ENCODE measurements around the gene SPINT2. TPM values are rescaled to one million over a fixed set of nuclear protein-coding genes. Genes with fewer than 3 reads are reported as not detected.

The SPINT2 gene
- total RNA-seq, 1 experiment from 2014 or later, result 442 TPM

DNA sequence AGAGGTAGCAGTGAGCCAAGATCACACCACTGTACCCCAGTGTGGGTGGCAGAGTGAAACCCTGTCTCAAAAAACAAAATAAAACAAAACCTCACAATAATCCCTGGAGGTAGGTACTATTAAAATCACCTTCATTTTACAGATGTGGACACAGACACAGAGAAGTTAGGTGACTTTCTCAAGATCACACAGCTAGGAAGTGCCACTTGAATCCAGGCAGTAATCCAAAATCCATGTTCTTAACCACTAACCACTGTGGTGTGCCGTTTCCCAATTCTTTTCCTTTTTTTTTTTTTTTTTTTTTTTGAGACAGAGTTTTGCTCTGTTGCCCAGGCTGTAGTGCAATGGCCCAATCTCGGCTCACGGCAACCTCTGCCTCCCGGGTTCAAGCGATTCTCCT is 17.2 kb upstream of the SPINT2 start:
- POLR2A ChIA-PET (ENCODE audit: unreplicated experiment), result no interaction called here
- Histone ChIP-seq H3K27ac (ENCODE audit: low read length) (no peak overlapping the region), H3F3A (ENCODE audit: low read length, unreplicated experiment) (no peaks in the 10 kb centered on the region), H3K79me2 (ENCODE audit: low read length) (no peaks in the 10 kb centered on the region), H2AFZ (ENCODE audit: low read length) (no peak overlapping the region), H3K4me2 (ENCODE audit: low read length) (no peak overlapping the region), H4K20me1 (ENCODE audit: low read length) (no peaks in the 10 kb centered on the region), H3K9me2 (replicated peaks; ENCODE audit: low read length) (no peaks in the 10 kb centered on the region), H3K9ac (ENCODE audit: low read length) (no peak overlapping the region), H3K27me3 (ENCODE audit: low read length) (no peaks in the 10 kb centered on the region), H3K36me3 (ENCODE audit: low read depth, low read length) (no peaks in the 10 kb centered on the region), H3K4me3 (ENCODE audit: low read length) (no peak overlapping the region), H3K9me3 (ENCODE audit: low read length) (no peaks in the 10 kb centered on the region), H3K4me1 (ENCODE audit: insufficient read depth, low read length) (peaks cover 4% of the 10 kb centered on the region; the same call in 1 of the 2 replicates)
- no peak for ATAC-seq
- no TSS peak for BruUV-seq (replicated peaks)
- no peak for TF ChIP-seq EZH2phosphoT487 (IDR thresholded peaks at IDR 0.05; ENCODE audit: borderline replicate concordance, low read length)
- TF ChIP-seq, protein P1, sequence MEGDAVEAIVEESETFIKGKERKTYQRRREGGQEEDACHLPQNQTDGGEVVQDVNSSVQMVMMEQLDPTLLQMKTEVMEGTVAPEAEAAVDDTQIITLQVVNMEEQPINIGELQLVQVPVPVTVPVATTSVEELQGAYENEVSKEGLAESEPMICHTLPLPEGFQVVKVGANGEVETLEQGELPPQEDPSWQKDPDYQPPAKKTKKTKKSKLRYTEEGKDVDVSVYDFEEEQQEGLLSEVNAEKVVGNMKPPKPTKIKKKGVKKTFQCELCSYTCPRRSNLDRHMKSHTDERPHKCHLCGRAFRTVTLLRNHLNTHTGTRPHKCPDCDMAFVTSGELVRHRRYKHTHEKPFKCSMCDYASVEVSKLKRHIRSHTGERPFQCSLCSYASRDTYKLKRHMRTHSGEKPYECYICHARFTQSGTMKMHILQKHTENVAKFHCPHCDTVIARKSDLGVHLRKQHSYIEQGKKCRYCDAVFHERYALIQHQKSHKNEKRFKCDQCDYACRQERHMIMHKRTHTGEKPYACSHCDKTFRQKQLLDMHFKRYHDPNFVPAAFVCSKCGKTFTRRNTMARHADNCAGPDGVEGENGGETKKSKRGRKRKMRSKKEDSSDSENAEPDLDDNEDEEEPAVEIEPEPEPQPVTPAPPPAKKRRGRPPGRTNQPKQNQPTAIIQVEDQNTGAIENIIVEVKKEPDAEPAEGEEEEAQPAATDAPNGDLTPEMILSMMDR (conservative IDR thresholded peaks at IDR 0.05; ENCODE audit: low read depth, low read length), result no peak
- TF ChIP-seq EZH2 (IDR thresholded peaks at IDR 0.05; ENCODE audit: low read length, unreplicated experiment), result no peak
- intact Hi-C loops (cut with micrococcal nuclease), result loop anchor here (10.0 kb wide), 1 partner anchor 48 kb away; no protein-coding TSS in a partner anchor
- CTCF ChIA-PET, result no interaction called here
- no peak for DNase-seq

DNA sequence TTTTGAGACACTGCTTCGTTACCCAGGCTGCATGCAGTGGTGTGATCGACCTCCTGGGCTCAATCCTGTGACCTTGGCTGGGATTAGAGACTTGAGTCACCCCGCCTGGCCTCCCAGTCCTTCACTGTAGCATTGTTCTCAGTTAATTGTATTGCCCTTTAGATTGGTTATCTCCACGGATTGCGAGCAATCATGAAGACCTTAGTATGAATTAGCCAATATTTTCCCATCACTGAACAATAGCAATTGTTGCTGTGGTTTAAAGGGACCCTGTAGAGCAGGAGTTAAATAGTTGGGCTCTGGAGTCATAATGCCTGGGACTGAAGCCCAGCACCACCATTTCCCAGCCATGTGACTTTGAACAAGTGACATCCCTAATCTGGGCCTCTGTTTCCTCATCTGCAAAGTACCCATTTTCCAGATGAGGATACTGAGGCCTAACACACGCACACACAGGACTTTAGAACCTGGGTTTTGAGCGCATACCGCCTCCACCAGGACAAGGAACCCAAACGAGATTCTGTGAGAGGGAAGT is 16.6 kb upstream of the SPINT2 start:
- Histone ChIP-seq H2AFZ (ENCODE audit: low read length) (no peak overlapping the region), H3K9ac (ENCODE audit: low read length) (no peak overlapping the region), H3K79me2 (ENCODE audit: low read length) (no peaks in the 10 kb centered on the region), H4K20me1 (ENCODE audit: low read length) (no peaks in the 10 kb centered on the region), H3K9me3 (ENCODE audit: low read length) (no peaks in the 10 kb centered on the region), H3K36me3 (ENCODE audit: low read depth, low read length) (no peaks in the 10 kb centered on the region), H3F3A (ENCODE audit: low read length, unreplicated experiment) (no peaks in the 10 kb centered on the region), H3K27me3 (ENCODE audit: low read length) (no peaks in the 10 kb centered on the region), H3K4me3 (ENCODE audit: low read length) (no peak overlapping the region), H3K4me1 (ENCODE audit: insufficient read depth, low read length) (peaks cover 4% of the 10 kb centered on the region; the same call in 1 of the 2 replicates), H3K27ac (ENCODE audit: low read length) (no peak overlapping the region), H3K9me2 (replicated peaks; ENCODE audit: low read length) (no peaks in the 10 kb centered on the region), H3K4me2 (ENCODE audit: low read length) (no peak overlapping the region)
- no peak for TF ChIP-seq EZH2 (IDR thresholded peaks at IDR 0.05; ENCODE audit: low read length, unreplicated experiment)
- TF ChIP-seq, protein P1 (conservative IDR thresholded peaks at IDR 0.05; ENCODE audit: low read depth, low read length), result no peak
- TF ChIP-seq EZH2phosphoT487 (IDR thresholded peaks at IDR 0.05; ENCODE audit: borderline replicate concordance, low read length), result no peak
- CTCF ChIA-PET, result no interaction called here
- DNase-seq (no peak), ATAC-seq (no peak)
- no TSS peak for BruUV-seq (replicated peaks)
- intact Hi-C loops (cut with micrococcal nuclease), result loop anchor here (10.0 kb wide), 1 partner anchor 47 kb away; no protein-coding TSS in a partner anchor
- POLR2A ChIA-PET (ENCODE audit: unreplicated experiment), result no interaction called here

DNA sequence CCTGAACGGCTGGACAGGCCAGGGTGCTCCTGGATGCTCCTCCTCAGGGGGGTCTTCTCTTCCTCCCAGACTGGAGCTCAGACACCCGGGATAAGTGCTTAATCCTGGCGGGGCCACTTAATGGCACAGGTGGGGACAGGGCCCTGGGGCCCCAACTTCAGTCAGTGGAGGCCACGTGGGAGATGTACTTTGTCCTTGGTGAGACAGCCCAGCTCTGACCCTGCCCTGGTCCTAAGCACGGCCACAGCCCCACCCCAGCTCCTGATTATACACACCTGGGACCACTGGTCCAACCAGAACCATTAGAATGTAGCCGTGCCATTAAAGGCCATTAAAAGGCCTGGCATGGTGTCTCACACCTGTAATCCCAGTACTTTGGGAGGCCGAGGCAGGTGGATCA is 16.0 kb upstream of the SPINT2 start:
- Histone ChIP-seq H3K4me3 (ENCODE audit: low read length) (no peak overlapping the region), H3K9ac (ENCODE audit: low read length) (no peak overlapping the region), H3F3A (ENCODE audit: low read length, unreplicated experiment) (no peaks in the 10 kb centered on the region), H3K79me2 (ENCODE audit: low read length) (no peaks in the 10 kb centered on the region), H2AFZ (ENCODE audit: low read length) (no peak overlapping the region), H3K4me2 (ENCODE audit: low read length) (no peak overlapping the region), H3K36me3 (ENCODE audit: low read depth, low read length) (no peaks in the 10 kb centered on the region), H4K20me1 (ENCODE audit: low read length) (no peaks in the 10 kb centered on the region), H3K9me2 (replicated peaks; ENCODE audit: low read length) (no peaks in the 10 kb centered on the region), H3K27ac (ENCODE audit: low read length) (no peak overlapping the region), H3K9me3 (ENCODE audit: low read length) (no peaks in the 10 kb centered on the region), H3K27me3 (ENCODE audit: low read length) (no peaks in the 10 kb centered on the region), H3K4me1 (ENCODE audit: insufficient read depth, low read length) (peaks cover 4% of the 10 kb centered on the region; the same call in 1 of the 2 replicates)
- ChIA-PET CTCF (no interaction called here), POLR2A (ENCODE audit: unreplicated experiment) (no interaction called here)
- no peak for TF ChIP-seq EZH2 (IDR thresholded peaks at IDR 0.05; ENCODE audit: low read length, unreplicated experiment)
- ATAC-seq (no peak), DNase-seq (no peak)
- no TSS peak for BruUV-seq (replicated peaks)
- intact Hi-C loops (cut with micrococcal nuclease), result loop anchor here (10.0 kb wide), 1 partner anchor 46 kb away; no protein-coding TSS in a partner anchor
